K562 (cell line): ENCODE results near the gene RSPRY1. TPM values are rescaled to one million over a fixed set of nuclear protein-coding genes. Genes with fewer than 3 reads are reported as not detected.

Experiments used
- DACH1 ChIP-seq: fragments of 450-650 bp; IDR thresholded peaks from 2 replicates; pipeline ENCODE4 v1.6.1; 2018; ENCODE audit not compliant: partially characterized antibody
- FOXA3 ChIP-seq, 2 experiments: fragments of 450-650 bp in 1 of 2; sonication (generic) in 1 of 2; formaldehyde crosslinking; IDR thresholded peaks in 1 of 2; conservative IDR thresholded peaks in 1 of 2; 2 replicates each; pipeline versions ENCODE4 v1.4.0 to v1.8.0; 2020 to 2022; ENCODE audit warnings: mild to moderate bottlenecking in 2 of 2, missing genetic modification reagents in 1 of 2
- MECOM ChIP-seq: fragments of 250-450 bp; sonication (Bioruptor Pico); IDR thresholded peaks from 2 replicates; pipeline ENCODE4 v1.8.0; 2022; ENCODE audit warnings: inconsistent platforms
- NFRKB ChIP-seq: fragments of 450-650 bp; IDR thresholded peaks from 2 replicates; pipeline ENCODE4 v1.6.1; 2016; ENCODE audit warnings: low read depth
- PREB ChIP-seq: sonication (generic); formaldehyde crosslinking; IDR thresholded peaks from 2 replicates; pipeline ENCODE4 v1.8.1; 2023; ENCODE audit warnings: mild to moderate bottlenecking, missing genetic modification reagents
- ZNF121 ChIP-seq: sonication (generic); formaldehyde crosslinking; conservative IDR thresholded peaks from 2 replicates; pipeline ENCODE4 v1.8.0; 2022; ENCODE audit warnings: missing genetic modification reagents
- polyA plus RNA-seq, 8 experiments: library from polyadenylated mRNA; depleted of rRNA in 4 of 8; stranded (reverse) in 5 of 8; unstranded in 3 of 8; fragments of >200 nt; fragmentation: Nextera tagmentation in 2 of 8; fragmentation: Illumina TruSeq in 1 of 8; extraction: Ambion mirVana in 2 of 8; extraction: Trizol in 1 of 8; gene quantifications; 2 replicates each; pipeline versions ENCODE4 v1.2.1 to v1.2.3, GENCODE V29; 2011 to 2014; ENCODE audit warnings: inconsistent platforms in 1 of 8, missing spikeins in 1 of 8
- total RNA-seq, 7 experiments: library from RNA; depleted of rRNA in 6 of 7; stranded (reverse); fragments of >200 nt in 6 of 7; fragmentation: Illumina TruSeq in 2 of 7; extraction: Trizol in 2 of 7; gene quantifications; 2 replicates each; pipeline versions ENCODE4 v1.2.1 to v1.2.3, GENCODE V29; 2011 to 2021; ENCODE audit warnings: low replicate concordance in 1 of 7
- TF ChIP-seq, protein P1 (sequence below), 2 experiments: fragments of 450-650 bp in 1 of 2; sonication (generic) in 1 of 2; formaldehyde crosslinking in 1 of 2; IDR thresholded peaks; 2 replicates each; pipeline versions ENCODE4 v1.7.1 to v1.9.0; 2016 to 2022; ENCODE audit warnings: inconsistent platforms in 1 of 2, mild to moderate bottlenecking in 1 of 2, missing genetic modification reagents in 1 of 2

Gene RSPRY1
- total and polyA plus RNA-seq, 9 of the 15 experiments (the other 6 are each of a cell fraction or from before 2014, with no cell fraction given) = 10.2 to 27.8 (median 20.8) TPM

GRCh38 chr16:57208926-57209325 is 22.8 kb downstream of the RSPRY1 start (continued):
- TF ChIP-seq, protein P1, sequence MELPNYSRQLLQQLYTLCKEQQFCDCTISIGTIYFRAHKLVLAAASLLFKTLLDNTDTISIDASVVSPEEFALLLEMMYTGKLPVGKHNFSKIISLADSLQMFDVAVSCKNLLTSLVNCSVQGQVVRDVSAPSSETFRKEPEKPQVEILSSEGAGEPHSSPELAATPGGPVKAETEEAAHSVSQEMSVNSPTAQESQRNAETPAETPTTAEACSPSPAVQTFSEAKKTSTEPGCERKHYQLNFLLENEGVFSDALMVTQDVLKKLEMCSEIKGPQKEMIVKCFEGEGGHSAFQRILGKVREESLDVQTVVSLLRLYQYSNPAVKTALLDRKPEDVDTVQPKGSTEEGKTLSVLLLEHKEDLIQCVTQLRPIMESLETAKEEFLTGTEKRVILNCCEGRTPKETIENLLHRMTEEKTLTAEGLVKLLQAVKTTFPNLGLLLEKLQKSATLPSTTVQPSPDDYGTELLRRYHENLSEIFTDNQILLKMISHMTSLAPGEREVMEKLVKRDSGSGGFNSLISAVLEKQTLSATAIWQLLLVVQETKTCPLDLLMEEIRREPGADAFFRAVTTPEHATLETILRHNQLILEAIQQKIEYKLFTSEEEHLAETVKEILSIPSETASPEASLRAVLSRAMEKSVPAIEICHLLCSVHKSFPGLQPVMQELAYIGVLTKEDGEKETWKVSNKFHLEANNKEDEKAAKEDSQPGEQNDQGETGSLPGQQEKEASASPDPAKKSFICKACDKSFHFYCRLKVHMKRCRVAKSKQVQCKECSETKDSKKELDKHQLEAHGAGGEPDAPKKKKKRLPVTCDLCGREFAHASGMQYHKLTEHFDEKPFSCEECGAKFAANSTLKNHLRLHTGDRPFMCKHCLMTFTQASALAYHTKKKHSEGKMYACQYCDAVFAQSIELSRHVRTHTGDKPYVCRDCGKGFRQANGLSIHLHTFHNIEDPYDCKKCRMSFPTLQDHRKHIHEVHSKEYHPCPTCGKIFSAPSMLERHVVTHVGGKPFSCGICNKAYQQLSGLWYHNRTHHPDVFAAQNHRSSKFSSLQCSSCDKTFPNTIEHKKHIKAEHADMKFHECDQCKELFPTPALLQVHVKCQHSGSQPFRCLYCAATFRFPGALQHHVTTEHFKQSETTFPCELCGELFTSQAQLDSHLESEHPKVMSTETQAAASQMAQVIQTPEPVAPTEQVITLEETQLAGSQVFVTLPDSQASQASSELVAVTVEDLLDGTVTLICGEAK (IDR thresholded peaks at IDR 0.05) = no peak
- TF ChIP-seq, protein P1 (CRISPR knock-in tag; IDR thresholded peaks at IDR 0.05) = no peak
- TF ChIP-seq PREB (CRISPR knock-in tag) (no peak), MECOM (CRISPR knock-in tag) (no peak), FOXA3 (CRISPR knock-in tag; conservative IDR thresholded peaks at IDR 0.05 in 1 of 2, IDR thresholded peaks at IDR 0.05 in 1 of 2) (no peak), NFRKB (no peak), ZNF121 (CRISPR knock-in tag) (no peak), DACH1 (no peak)
